ENCODE measurements around the gene CYP1B1. TPM values are rescaled to one million over a fixed set of nuclear protein-coding genes. Genes with fewer than 3 reads are reported as not detected.

Gene CYP1B1
- total and polyA plus RNA-seq, 2 of the 13 experiments (the other 11 are each of a cell fraction or from before 2014, with no cell fraction given) = not detected

GRCh38 chr2:38060236-38061018 lies 15.5 kb downstream of the CYP1B1 start:
- ChIA-PET CTCF (ENCODE audit: low intra/inter-chr PET ratio, low total read pairs) (no interaction called here), POLR2A (no interaction called here)
- TF ChIP-seq MYPOP (CRISPR knock-in tag; IDR thresholded peaks at IDR 0.05) (no peak), ZNF263 (CRISPR knock-in tag; IDR thresholded peaks at IDR 0.05) (no peak), RARA (CRISPR knock-in tag; IDR thresholded peaks at IDR 0.05) (no peak), CENPT (CRISPR knock-in tag; IDR thresholded peaks at IDR 0.05; ENCODE audit: low read depth) (no peak), KAT7 (CRISPR knock-in tag; IDR thresholded peaks at IDR 0.05; ENCODE audit: borderline replicate concordance) (no peak), XRCC5 (optimal IDR thresholded peaks at IDR 0.05; ENCODE audit: low read length) (no peak), MLLT10 (CRISPR knock-in tag; IDR thresholded peaks at IDR 0.05) (no peak), GLMP (CRISPR knock-in tag; IDR thresholded peaks at IDR 0.05; ENCODE audit: borderline replicate concordance) (no peak), ZNF280D (CRISPR knock-in tag; IDR thresholded peaks at IDR 0.05) (no peak), ZNF264 (CRISPR knock-in tag; IDR thresholded peaks at IDR 0.05) (no peak)

More at GRCh38 chr2:38060236-38061018, 15.5 kb downstream of the CYP1B1 start:
- H3K4me1 ChIP-seq (ENCODE audit: insufficient read depth, low read length) = no peaks in the 10 kb centered on the region
- FAIRE-seq (no peak), DNase-seq (ENCODE audit: low spot score) (no peak), ATAC-seq (no peak)
- H4K20me1 ChIP-seq (ENCODE audit: insufficient read depth, low read length) = no peaks in the 10 kb centered on the region
- 29% methylated on average over 5 of the region's 5 CpGs for WGBS (ENCODE audit: low lambda C conversion rate)
- H3K9me3 ChIP-seq (ENCODE audit: low read length) = no peaks in the 10 kb centered on the region
- H2AFZ ChIP-seq (ENCODE audit: low read length) = no peak overlapping the region
- H3K4me3 ChIP-seq (replicated peaks in 1 of 3; ENCODE audit: insufficient read depth in 1 of 3, low read depth in 2 of 3, low read length in 3 of 3) = no peak overlapping the region
- no peaks in the 10 kb centered on the region for H3K36me3 ChIP-seq (replicated peaks in 1 of 2; ENCODE audit: control insufficient read depth in 1 of 2, insufficient read depth in 2 of 2, low read length in 2 of 2)
- in situ Hi-C loops (cut with HindIII; ENCODE audit: extremely low pct_ligation_motif_present, low pct_unique_long_range_greater_than_20kb) = no loop called here
- H3K79me2 ChIP-seq (ENCODE audit: insufficient read depth, low read length) = no peaks in the 10 kb centered on the region
- no peak overlapping the region for H3K27ac ChIP-seq (ENCODE audit: extremely low read length, insufficient read depth, low read length)
- peaks cover 0 to 2% of the 10 kb centered on the region in 2 experiments; a peak in 1 of 5 replicates for H3K27me3 ChIP-seq (ENCODE audit: control insufficient read depth in 1 of 2, insufficient read depth in 2 of 2, low read length in 2 of 2)
- intact Hi-C loops (cut with micrococcal nuclease; ENCODE audit: unreplicated experiment) = no loop called here
- H3K9ac ChIP-seq (ENCODE audit: insufficient read depth, low read depth, low read length) = no peak overlapping the region
- no peak overlapping the region for H3K4me2 ChIP-seq (ENCODE audit: low read depth, low read length)
- BruUV-seq (replicated peaks) = no TSS peak
